ENCODE results near the gene UBE2E2.

Gene UBE2E2

DNA sequence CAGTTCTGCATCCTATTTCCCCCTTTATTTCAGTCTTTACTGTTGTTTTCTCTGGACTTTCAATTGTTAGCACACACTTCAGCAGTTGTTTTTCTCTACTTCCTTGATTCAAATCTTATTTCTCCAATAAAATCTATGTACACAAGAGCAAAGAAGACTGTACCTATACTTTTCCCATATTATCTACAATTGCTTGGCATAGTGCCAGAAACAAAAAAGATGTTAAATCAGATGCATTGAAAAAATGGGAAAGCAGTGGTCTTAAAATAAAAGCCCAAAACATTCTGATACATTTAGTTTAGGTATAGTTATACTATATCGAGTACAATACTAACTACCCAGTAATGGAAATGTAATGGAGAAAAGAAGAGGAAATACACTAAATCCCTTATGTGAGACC is 265.1 kb downstream of the UBE2E2 start:
- DNase-seq (ENCODE audit: low read depth in 2 of 3, low spot score in 1 of 3) = no peak

- no peak for DNase-seq (ENCODE audit: low read depth in 2 of 3, low spot score in 1 of 3)
These were observed 271.6 kb downstream of the UBE2E2 start for GRCh38 chr3:23474580-23475357.

DNA sequence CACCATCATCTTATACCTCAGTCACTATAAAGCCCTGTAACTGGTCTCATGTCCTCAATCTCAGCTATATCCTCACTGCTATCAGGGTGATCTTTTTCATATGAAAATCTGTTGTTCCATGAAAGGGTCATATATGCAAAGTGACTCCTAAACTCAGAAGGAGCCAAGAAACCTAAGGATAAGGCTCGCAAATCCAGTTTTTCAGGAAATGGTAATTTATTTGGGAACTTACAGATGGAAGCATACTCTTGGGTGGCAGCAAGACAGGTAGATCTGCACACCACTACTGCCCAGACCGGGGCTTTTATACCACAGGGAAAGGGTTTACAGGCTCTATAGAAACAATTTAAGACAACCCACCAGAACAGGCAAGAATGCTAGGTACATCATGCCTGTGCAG is 272.3 kb downstream of the UBE2E2 start:
- DNase-seq (ENCODE audit: low read depth in 2 of 3, low spot score in 1 of 3) = no peak

DNA sequence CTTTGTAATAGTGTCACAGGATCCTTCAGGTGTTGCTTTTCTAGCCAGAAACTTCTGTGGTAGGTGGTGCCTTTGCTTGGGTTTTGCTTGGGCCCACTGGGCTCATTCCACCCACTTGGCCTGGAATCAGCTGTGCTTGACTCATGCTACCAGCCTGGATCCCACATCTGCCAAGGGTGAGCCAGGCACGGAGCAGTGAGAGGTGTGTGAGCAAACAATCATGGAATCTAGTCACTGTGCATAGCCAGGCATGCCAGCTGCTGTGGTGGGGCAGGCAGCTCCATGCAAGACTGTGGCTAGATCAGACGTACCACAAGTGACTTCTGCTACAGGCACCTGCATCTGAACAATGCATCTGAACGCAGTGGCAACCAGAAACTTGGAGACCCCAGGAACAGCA is 275.9 kb downstream of the UBE2E2 start:
- DNase-seq (ENCODE audit: low read depth in 2 of 3, low spot score in 1 of 3) = no peak

DNA sequence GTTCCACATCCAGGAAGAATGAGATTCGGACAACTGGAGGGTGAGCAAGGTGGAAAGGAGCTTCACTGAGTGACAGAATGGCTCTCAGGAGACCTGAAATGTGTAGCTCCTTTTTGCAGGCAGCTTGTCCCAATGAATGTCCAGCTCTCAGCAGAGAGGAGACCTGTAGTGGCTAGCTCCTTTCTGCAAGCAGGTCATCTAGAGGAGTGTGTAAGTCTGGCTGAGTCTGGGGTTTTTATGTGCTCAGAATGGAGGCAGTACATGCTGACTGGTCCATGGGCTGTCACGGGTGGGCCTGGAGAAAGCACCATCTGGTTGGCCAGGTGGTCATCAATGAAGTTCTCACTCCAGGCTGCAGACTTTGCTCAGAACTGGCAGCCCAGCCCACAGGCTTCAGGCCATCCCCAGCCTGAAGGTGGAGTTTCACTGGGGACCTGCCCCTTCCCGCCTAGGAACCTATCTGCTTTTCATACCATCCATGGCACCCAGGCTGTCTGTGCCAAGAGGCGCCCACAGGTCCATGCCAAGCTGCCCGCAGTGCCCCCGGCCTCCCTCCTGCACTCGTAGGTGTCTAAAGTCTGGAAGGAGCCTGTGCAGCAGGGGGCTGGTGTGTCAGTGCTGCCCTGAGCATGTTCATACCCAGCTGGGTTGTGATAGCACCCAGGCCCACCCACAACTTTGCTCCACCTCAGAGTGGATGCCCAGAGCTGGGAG is 276.6 kb downstream of the UBE2E2 start:
- no peak for DNase-seq (ENCODE audit: low read depth in 2 of 3, low spot score in 1 of 3)

GRCh38 chr3:23480329-23480714 is 277.2 kb downstream of the UBE2E2 start:
- no peak for DNase-seq (ENCODE audit: low read depth in 2 of 3, low spot score in 1 of 3)

GRCh38 chr3:23481011-23481615 is 278.0 kb downstream of the UBE2E2 start:
- no peak for DNase-seq (ENCODE audit: low read depth in 2 of 3, low spot score in 1 of 3)

- no peak for DNase-seq (ENCODE audit: low read depth in 2 of 3, low spot score in 1 of 3)
These were observed 278.6 kb downstream of the UBE2E2 start for GRCh38 chr3:23481616-23482278.

- DNase-seq (ENCODE audit: low read depth in 2 of 3, low spot score in 1 of 3) = no peak
These were observed 281.3 kb downstream of the UBE2E2 start for GRCh38 chr3:23484386-23484785.

DNA sequence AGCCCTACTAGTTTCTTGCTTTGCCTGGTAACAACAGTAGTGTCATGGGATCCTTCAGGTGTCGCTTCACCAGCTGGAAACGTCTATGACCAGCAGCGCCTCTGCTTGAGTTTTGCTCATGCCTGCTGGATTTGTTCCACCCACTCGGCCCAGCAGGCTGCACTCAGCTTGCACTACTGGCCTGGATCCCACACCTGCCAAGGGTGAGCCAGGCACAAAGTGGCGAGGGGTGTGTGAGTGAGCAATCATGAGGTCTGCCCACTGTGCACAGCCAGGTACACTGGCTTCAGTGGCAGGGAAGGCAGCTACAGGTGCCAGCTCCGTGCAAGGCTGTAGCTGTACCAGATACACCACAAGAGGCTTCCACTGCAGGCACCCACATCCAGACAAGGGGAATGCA is 282.8 kb downstream of the UBE2E2 start:
- no peak for DNase-seq (ENCODE audit: low read depth in 2 of 3, low spot score in 1 of 3)

GRCh38 chr3:23487015-23487414 is 283.9 kb downstream of the UBE2E2 start:
- DNase-seq (ENCODE audit: low read depth in 2 of 3, low spot score in 1 of 3) = no peak

- no peak for DNase-seq (ENCODE audit: low read depth in 2 of 3, low spot score in 1 of 3)
These were observed 285.5 kb downstream of the UBE2E2 start for GRCh38 chr3:23488618-23489017.

DNA sequence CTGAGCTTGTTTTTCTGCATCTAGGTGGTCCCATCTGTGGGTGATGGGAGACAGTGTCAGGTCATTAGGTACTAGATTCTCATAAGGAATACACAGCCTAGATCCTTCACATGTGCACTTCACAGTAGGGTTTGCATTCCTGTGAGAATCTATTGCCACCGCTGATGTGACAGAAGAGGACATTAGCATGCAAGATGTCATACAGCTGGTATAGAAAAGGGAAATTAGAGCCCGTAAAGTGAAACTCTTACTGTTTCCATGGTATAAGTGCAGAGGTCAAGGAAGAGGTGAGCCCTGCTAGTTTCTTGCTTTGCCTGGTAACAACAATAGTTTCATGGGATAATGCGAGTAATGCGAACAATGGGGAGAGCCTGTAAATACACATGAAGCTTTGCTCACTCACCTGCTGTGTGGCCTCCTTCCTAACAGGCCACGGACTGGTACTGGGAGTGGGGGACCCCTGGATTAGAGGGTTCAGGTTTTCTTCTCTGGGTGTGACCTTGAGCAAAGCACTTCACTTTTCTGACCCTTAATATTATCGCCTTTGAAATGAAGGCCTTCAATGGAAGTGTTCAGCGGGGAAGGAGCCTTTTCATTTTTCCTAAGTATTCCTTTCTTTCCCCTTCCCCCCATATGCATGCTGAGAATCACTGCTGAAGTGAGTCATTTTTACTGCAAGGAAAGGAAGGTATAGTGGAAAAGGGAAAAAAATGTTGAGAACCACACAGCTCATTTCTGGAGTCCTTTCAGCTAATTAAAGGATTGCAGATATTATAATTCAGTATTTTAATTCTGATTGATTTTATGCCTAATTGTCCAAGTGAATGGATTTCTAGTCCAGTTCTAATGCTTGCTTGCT is 286.4 kb downstream of the UBE2E2 start:
- DNase-seq (ENCODE audit: low read depth in 2 of 3, low spot score in 1 of 3) = no peak

- no peak for DNase-seq (ENCODE audit: low read depth in 2 of 3, low spot score in 1 of 3)
These were observed 287.3 kb downstream of the UBE2E2 start for GRCh38 chr3:23490459-23490858.

DNA sequence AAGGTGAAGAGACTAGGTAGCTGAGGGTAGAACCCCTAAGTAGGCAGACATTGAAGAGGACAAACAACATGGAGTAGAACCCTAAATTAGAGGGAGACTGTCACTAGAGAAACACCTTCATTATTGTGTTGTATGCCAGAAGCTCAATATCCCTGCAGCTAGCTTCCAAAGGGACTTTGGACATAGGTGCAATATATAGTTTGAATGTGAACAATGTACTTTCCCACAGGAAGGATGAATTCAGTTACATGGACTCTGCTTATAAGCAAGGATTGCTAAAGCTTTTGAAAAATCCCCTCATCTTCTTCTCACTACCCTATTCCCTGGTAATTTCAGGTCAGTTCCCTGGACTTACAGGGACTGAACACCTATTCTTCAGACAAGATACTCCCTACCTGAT is 288.9 kb downstream of the UBE2E2 start:
- no peak for DNase-seq (ENCODE audit: low read depth in 2 of 3, low spot score in 1 of 3)

DNA sequence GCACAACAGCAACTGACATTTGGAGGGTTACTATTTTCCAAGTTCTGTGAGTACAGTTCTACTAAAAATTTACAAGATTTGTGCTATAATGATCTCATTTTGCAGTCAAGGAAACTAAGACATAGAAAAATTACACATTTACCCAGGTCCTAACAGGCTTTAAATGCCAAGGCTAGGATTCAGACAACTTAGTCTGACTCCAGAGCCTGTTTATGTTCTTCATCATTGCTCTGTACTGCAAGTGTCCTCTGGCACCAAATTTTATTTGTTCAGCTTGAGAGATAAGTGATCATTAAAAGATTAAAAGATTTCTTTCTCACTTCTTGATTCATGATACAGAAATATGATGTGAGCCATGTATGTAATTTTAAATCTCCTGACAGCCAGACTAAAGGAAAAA is 290.8 kb downstream of the UBE2E2 start:
- DNase-seq (ENCODE audit: low read depth in 2 of 3, low spot score in 1 of 3) = no peak

- no peak for DNase-seq (ENCODE audit: low read depth in 2 of 3, low spot score in 1 of 3)
These were observed 291.8 kb downstream of the UBE2E2 start for GRCh38 chr3:23494967-23495366.

DNA sequence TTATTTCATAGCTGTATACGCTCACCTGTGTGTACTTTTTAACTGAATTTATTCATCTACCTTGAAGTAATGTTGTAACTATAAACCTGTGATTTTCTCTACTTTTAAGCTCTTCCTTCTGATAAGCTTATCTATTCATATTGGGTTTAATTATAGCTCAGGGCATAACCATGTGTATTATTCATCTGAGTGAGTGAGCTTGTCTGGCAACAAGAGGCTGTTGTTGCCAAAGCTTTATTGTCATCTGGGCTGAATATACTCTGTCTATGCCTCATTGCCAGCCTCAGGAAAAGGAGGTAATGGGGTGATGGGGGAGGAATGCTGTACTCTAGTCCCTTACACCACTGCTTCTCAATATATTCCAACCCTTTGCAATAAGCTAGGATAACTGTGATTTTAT is 292.4 kb downstream of the UBE2E2 start:
- no peak for DNase-seq (ENCODE audit: low read depth in 2 of 3, low spot score in 1 of 3)

- no peak for DNase-seq (ENCODE audit: low read depth in 2 of 3, low spot score in 1 of 3)
These were observed 293.0 kb downstream of the UBE2E2 start for GRCh38 chr3:23496165-23496564.

DNA sequence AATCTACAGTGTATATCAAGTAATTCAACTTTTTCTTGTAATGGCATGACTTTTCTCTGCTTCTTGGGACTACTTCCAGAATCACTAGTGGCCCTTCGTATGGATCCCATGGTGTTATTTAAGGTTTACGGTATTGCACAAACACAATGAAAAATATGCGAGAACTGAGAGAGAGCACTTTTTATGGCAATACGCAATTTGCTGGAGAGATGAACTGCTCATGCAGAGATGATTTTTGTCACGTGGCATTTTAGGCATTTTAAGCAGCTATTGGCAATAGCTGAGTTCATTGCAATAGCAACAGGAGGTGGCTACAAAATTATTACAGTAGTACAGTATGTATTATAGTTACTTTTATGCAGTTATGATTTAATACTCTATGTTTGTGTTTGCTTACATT is 294.0 kb downstream of the UBE2E2 start:
- no peak for DNase-seq (ENCODE audit: low read depth in 2 of 3, low spot score in 1 of 3)

Measured in stimulated activated CD4-positive, alpha-beta T cell treated with anti-CD3 and anti-CD28 coated beads, Interleukin-12 subunit alpha, Interleukin-12 subunit beta, amount 100 ng/mL, for 48 hours (primary cell).